Measurements from ENCODE around the gene COL6A2. TPM values are rescaled to one million over a fixed set of nuclear protein-coding genes. Genes with fewer than 3 reads are reported as not detected.
"Not testable (repeated sequence)": the region's sequence is repeated elsewhere in the genome, so short reads cannot be mapped to it uniquely, and the experiment has no call there.

COL6A2 gene
- total RNA-seq = 357 TPM

DNA sequence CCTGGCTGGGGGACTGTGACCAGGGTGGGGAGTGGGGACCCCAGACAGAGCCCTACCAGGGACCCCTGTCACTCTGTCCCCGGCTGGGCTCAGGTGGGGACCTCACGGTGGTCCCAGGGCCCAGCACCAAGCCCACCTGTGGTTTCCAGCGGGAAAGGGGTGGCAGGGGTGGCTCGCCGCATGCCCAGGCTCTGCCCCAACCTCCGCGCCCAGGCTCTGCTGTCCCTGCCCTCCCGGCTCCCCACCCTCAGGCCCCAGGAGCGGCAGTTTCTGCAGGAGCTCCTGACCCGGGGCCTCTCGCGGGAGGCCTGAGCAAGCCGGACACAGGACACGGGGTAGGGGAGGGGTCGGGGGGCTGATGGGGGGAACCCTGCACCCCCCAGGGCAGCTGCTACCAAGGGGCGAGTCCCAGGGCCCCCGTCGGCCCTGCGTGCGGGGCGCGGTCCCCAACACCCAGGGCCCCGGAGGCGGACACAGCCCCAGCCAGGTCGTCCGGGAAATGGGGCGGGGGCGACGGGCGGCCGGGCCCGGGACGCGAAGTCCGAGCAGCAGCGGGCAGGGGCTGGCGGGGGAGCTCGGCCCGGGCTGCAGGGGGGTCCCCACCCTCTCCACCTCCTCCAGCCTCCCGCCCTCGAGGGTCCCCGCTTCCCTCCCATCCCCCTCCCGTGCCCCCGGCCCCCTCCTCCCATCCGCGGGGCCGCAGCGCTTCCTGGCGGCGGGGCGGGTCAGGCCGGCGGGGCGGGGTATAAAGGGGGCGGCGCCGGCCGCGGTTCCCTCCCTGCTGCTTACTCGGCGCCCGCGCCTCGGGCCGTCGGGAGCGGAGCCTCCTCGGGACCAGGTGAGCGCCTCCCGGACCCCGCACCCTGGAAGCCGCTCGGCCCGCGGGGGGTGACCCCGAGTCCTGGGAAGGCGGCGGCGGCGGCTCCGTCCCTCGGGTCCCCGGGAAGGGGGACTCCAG lies at the start of gene COL6A2:
COL6A2 (plus strand) TSS at position 777 of the 958 bp plus-strand sequence.
- peak; percentile 72 for DNase-seq (ENCODE audit: low spot score)

GRCh38 chr21:46048926-46049889 lies 48.7 kb upstream of the COL6A2 start:
- peak; percentile 89 for DNase-seq (ENCODE audit: low spot score)

DNA sequence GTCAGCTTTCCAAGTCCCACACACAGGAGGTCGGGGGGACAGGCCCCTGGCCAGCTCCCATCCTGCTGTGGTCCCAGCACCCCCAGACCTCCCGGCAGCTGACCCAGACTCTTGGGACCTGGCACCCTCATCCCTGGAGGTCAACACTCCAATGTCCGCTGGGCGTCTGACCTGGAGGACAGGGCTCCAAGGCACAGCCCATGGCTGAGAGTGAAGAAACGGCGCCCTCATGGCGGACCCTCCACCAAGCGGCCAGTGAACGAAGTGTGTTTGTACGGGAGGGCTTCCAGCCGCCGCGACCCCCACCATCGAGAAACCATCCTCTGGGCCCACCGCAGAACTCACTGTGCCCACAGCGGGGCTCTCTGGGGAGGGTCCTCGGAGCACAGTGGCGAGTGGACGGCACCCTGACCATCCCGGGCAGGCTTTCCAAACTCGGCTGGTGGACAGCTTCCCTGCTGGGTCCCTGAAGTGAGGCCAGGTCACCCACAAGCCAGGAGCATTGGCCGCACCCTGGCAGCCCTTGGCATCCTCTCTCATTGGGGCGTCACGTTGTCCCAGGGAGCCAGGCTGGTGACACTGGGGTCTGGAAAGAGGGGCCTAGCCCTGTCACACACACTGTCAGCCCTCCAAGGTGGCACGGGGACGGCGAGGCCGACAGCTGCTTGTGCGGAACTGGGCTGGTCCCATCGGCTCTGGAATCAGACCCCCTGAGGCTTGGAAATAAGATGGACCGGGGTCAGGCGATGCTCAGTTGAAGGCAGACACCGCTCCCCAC lies 47.8 kb upstream of the COL6A2 start:
- DNase-seq (ENCODE audit: low spot score) = peak; percentile 44

DNA sequence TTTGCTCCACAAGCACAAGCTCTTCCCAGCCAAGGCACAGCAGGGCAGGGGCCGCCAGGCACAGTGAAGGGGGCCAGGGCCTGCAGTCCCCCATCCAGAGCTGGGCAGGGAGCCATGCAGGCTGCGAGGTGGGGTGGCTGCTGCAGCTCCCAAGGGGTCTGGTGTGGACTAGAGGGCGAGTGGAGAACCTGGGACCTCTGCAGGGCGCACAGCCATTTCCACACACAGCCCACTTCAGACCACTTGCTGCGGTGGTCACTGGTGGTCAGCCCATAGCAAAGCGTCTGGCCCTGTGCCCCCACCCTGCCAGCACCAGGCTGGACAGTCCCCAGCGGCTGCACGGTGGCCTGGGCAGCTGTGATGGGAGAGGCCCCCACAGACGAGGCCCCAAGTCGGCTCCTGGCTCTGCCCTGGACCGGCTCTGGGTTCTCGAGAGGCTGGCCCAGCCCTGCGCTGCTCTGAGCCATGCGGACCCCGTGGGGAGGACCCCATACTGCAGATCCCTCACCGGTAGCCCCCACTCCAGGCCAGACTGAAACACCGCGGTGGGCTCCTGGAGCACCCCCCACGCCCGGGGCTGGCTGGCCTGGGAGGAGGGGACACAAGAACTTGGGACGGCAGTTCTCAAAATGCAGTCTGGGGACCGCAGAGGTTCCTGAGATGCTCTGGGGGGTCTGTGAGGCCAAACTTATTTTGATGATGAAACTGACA lies 47.1 kb upstream of the COL6A2 start:
- DNase-seq (ENCODE audit: low spot score) = peak; percentile 44

GRCh38 chr21:46051379-46051770 lies 46.5 kb upstream of the COL6A2 start:
- no peak for DNase-seq (ENCODE audit: low spot score)

DNA sequence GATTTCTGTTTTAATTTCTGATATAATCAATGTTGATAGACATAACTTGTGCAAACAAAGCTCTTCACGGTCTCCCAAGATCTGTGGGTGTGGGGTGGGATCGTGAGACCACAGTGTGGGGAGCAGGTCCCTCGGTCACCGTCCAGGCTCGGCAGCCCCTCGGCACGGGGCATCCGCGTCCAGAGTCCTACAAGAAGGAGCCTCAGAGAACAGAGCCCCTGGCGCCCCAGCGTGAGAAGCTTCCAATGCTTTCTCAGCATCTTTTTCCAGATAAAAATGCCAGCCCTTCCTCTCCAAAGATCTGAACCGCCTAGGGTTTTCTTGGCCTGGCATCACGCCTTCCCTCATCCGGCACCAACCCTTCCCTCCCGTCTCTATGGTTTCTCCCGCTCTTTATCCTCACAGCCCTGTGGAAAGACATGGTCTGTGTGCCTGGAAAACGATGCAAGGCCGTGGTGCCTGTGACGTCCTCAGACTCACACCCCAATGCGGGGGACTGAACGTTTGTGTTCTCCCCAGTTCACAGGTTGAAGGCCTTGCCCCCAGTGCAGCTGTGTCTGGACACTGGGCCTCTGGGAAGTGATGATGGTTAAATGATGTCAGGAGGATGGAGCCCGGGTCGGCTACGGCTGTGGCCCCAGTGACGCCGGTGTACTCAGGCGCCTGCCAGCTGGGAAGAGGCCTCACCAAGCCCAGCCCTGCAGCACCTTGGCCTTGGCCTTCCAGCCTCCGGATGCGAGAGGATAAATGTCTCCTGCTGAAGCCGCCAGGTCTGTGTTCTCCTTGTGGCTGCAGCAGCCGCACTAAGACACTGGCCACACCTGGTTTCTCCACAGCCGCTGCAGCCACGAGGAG lies 45.9 kb upstream of the COL6A2 start:
- DNase-seq (ENCODE audit: low spot score) = peak; percentile 41

- no peak for DNase-seq (ENCODE audit: low spot score)
These were observed 44.9 kb upstream of the COL6A2 start for GRCh38 chr21:46052703-46053651.

- DNase-seq (ENCODE audit: low spot score) = no peak
These were observed 43.9 kb upstream of the COL6A2 start for GRCh38 chr21:46054031-46054430.

- DNase-seq (ENCODE audit: low spot score) = no peak
These were observed 43.4 kb upstream of the COL6A2 start for GRCh38 chr21:46054451-46054881.

DNA sequence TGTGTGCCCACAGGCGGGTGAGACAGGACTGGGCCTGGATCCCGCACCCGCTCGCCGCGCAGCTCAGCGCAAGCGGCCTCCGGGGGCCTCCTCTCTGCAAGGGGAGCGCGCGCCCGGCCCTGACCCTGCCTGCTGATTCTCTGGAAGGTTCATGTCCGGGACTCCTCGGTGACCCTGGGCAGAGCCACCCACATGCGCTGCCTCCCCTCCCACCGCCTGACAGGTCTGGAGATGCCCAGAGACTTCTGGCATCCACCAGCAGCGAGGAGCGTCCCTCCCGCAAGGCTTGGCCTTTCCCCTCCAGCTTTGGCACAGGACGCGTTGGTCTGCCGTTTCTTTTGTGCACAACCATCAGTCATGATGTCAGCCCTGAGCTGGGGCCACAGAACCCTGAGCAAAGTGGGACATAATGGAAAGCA lies 42.0 kb upstream of the COL6A2 start:
- DNase-seq (ENCODE audit: low spot score) = no peak

GRCh38 chr21:46056450-46056903 lies 41.4 kb upstream of the COL6A2 start:
- peak; percentile 88 for DNase-seq (ENCODE audit: low spot score)

DNA sequence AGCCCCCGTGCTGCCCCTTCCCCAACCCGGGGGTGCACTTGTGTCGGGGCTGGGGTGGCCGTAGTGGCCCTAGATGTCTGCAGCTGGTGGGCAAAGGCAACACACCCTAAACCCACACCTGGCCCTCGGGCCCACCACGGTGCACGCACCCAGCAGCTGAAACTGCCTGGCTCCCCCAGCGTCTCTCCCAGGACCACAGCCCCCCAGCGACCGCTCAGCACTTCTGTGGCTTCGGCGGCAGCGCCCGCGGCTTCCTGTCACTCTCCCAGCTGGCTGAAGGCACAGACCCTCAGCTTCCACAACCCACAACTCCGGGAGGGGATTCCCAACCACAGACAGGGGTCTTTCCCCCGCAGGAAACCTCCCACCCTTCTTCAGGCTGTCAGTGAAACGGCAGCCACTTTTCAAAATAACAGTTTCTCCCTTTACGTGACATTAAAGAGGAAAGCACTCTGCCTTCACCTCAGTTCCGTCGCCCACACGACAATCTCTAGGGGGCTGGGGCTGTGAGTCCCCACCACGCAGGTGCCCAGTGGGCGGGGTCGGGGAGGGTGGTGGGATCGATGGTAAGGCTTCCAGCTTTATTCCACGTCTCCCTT lies 40.7 kb upstream of the COL6A2 start:
- DNase-seq (ENCODE audit: low spot score) = no peak

DNA sequence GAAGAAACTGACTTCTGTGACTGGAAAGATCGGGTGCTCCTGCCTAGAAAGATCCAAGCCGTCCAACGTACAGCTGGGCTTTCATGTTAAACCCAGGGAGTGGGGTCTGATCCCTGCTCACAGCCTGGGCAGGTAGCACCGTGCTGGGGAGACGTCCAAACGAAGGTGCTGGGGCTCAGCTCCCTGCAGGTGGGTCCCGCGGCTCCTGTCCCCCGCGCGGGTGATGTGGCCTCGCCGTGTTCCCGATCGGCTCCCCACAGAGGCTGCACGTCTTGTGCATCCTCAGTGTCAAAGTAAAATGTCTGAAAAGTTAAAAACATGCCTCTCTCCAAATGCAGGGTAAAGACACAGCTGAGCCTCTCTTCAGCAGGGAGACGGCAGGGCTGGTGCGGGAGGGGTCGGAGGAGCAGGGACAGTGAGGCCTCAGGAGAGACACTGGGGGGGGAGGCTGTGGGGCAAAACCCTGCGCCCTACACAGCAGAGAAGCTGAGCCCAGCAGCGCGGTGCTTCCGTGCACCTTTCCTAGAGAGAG lies 40.1 kb upstream of the COL6A2 start:
- no peak for DNase-seq (ENCODE audit: low spot score)

- no peak for DNase-seq (ENCODE audit: low spot score)
These were observed 39.3 kb upstream of the COL6A2 start for GRCh38 chr21:46058431-46059145.

DNA sequence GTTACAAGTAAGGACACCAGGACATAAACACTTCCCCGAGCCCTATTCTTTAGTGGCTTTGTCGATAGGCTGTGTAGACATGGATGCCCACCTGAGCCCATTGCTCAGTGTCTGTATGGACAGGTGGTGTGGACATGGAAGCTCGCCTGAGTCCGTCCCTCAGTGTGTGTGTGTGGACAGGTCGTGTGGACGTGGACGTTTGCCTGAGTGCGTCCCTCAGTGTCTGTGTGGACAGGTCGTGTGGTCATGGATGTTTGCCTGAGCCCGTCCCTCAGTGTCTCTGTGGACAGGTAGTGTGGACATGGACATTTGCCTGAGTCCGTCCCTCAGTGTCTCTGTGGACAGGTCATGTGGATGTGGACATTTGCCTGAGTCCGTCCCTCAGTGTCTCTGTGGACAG lies 38.7 kb upstream of the COL6A2 start:
- DNase-seq (ENCODE audit: low spot score) = no peak

DNA sequence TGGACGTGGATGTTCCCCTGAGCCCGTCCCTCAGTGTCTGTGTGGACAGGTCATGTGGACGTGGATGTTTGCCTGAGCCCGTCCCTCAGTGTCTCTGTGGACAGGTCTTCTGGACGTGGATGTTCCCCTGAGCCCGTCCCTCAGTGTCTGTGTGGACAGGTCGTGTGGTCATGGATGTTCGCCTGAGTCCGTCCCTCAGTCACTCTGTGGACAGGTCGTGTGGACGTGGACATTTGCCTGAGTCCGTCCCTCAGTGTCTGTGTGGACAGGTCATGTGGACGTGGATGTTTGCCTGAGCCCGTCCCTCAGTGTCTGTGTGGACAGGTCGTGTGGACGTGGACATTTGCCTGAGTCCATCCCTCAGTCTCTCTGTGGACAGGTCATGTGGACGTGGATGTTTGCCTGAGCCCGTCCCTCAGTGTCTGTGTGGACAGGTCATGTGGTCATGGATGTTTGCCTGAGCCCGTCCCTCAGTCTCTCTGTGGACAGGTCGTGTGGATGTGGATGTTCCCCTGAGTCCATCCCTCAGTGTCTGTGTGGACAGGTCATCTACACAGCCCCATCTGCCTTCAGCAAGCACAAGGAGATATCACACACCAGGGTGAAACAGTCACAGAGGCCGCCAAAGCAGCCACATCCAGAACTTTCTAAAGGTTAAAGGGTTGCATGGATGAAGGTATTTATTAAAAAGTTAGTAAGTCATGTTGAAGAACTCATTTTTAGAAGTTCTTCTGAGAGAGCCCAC lies 38.0 kb upstream of the COL6A2 start:
- DNase-seq (ENCODE audit: low spot score) = not testable (repeated sequence)
